ENCODE data around the gene RAB5B. TPM values are rescaled to one million over a fixed set of nuclear protein-coding genes. Genes with fewer than 3 reads are reported as not detected.
"Not testable (repeated sequence)": the region's sequence is repeated elsewhere in the genome, so short reads cannot be mapped to it uniquely, and the experiment has no call there.

The RAB5B gene
- total RNA-seq, 2 donors from 2014 or later: 39.2 to 68.1 TPM

GRCh38 chr12:55981882-55982281 lies 8.0 kb downstream of the RAB5B start:
- not testable (repeated sequence) for H3K27me3 Mint-ChIP-seq, ATAC-seq, H3K36me3 Mint-ChIP-seq

GRCh38 chr12:55982319-55982936 lies 8.6 kb downstream of the RAB5B start:
- no peak overlapping the region for H3K4me3 Mint-ChIP-seq
- no peaks in the 10 kb centered on the region for H3K27me3 Mint-ChIP-seq
- ATAC-seq (no peak), DNase-seq (ENCODE audit: low spot score) (no peak)
- H3K36me3 Mint-ChIP-seq: peaks cover 9% of the 10 kb centered on the region
- H3K4me1 Mint-ChIP-seq (ENCODE audit: low read depth in 2 of 2): peaks cover 15 to 35% of the 10 kb centered on the region in 2 donors
- H3K9me3 Mint-ChIP-seq: no peaks in the 10 kb centered on the region
- H3K27ac Mint-ChIP-seq: no peak overlapping the region

More at GRCh38 chr12:55981882-55982281, 8.0 kb downstream of the RAB5B start:
- H3K9me3 Mint-ChIP-seq; H3K27ac Mint-ChIP-seq; DNase-seq (ENCODE audit: low spot score); H3K4me3 Mint-ChIP-seq: not testable (repeated sequence)
- H3K4me1 Mint-ChIP-seq (ENCODE audit: low read depth in 2 of 2): peaks cover 15 to 34% of the 10 kb centered on the region in 2 donors

- Mint-ChIP-seq H3K4me1 (ENCODE audit: low read depth in 2 of 2) (peaks cover 10 to 31% of the 10 kb centered on the region in 2 donors), H3K36me3 (peaks cover 9% of the 10 kb centered on the region), H3K27me3 (no peaks in the 10 kb centered on the region), H3K4me3 (no peak overlapping the region), H3K9me3 (no peaks in the 10 kb centered on the region), H3K27ac (no peak overlapping the region)
- DNase-seq (ENCODE audit: low spot score): no peak
- ATAC-seq: no peak
Measured at GRCh38 chr12:55983232-55983842, 9.5 kb downstream of the RAB5B start.

- Mint-ChIP-seq H3K4me1 (ENCODE audit: low read depth in 2 of 2) (peaks cover 9 to 24% of the 10 kb centered on the region in 2 donors), H3K36me3 (peaks cover 9% of the 10 kb centered on the region), H3K9me3 (no peaks in the 10 kb centered on the region), H3K27me3 (no peaks in the 10 kb centered on the region), H3K27ac (no peak overlapping the region), H3K4me3 (no peak overlapping the region)
- DNase-seq (ENCODE audit: low spot score): no peak
- no peak for ATAC-seq
Measured at GRCh38 chr12:55984861-55985260, 11.0 kb downstream of the RAB5B start.

GRCh38 chr12:55985341-55985740 lies 11.5 kb downstream of the RAB5B start:
- Mint-ChIP-seq H3K36me3 (peaks cover 10% of the 10 kb centered on the region), H3K4me1 (ENCODE audit: low read depth in 2 of 2) (peaks cover 4 to 20% of the 10 kb centered on the region in 2 donors), H3K27me3 (no peaks in the 10 kb centered on the region), H3K9me3 (no peaks in the 10 kb centered on the region), H3K27ac (peak overlapping the region in 1 of 2 donors; percentile 13), H3K4me3 (no peak overlapping the region)
- DNase-seq (ENCODE audit: low spot score) (no peak), ATAC-seq (no peak)

GRCh38 chr12:55985976-55986375 lies 12.1 kb downstream of the RAB5B start:
- H3K27me3 Mint-ChIP-seq; H3K4me3 Mint-ChIP-seq; DNase-seq (ENCODE audit: low spot score); ATAC-seq; H3K9me3 Mint-ChIP-seq: not testable (repeated sequence)
- Mint-ChIP-seq H3K4me1 (ENCODE audit: low read depth in 2 of 2) (peaks cover 0 to 15% of the 10 kb centered on the region in 2 donors), H3K36me3 (peaks cover 16% of the 10 kb centered on the region), H3K27ac (peak overlapping the region in 1 of 2 donors; percentile 13)

GRCh38 chr12:55991110-55991509 lies 17.2 kb downstream of the RAB5B start:
- Mint-ChIP-seq H3K4me1 (ENCODE audit: low read depth in 2 of 2) (peaks cover 2 to 9% of the 10 kb centered on the region in 2 donors), H3K36me3 (peaks cover 16% of the 10 kb centered on the region), H3K27ac (no peak overlapping the region), H3K4me3 (no peak overlapping the region), H3K9me3 (no peaks in the 10 kb centered on the region), H3K27me3 (no peaks in the 10 kb centered on the region)
- ATAC-seq: no peak
- DNase-seq (ENCODE audit: low spot score): no peak

GRCh38 chr12:55993230-55993853 lies 19.5 kb downstream of the RAB5B start:
- Mint-ChIP-seq H3K27ac (peak overlapping the region in 1 of 2 donors; percentile 14), H3K4me3 (no peak overlapping the region), H3K9me3 (no peaks in the 10 kb centered on the region), H3K4me1 (ENCODE audit: low read depth in 2 of 2) (peaks cover 13 to 17% of the 10 kb centered on the region in 2 donors), H3K36me3 (peaks cover 15% of the 10 kb centered on the region), H3K27me3 (no peaks in the 10 kb centered on the region)
- DNase-seq (ENCODE audit: low spot score): no peak
- ATAC-seq: no peak

GRCh38 chr12:55995366-55995765 lies 21.5 kb downstream of the RAB5B start:
- no peak for ATAC-seq
- H3K27me3 Mint-ChIP-seq: no peaks in the 10 kb centered on the region
- peaks cover 17 to 18% of the 10 kb centered on the region in 2 donors for H3K4me1 Mint-ChIP-seq (ENCODE audit: low read depth in 2 of 2)
- no peak for DNase-seq (ENCODE audit: low spot score)
- H3K36me3 Mint-ChIP-seq: peaks cover 14% of the 10 kb centered on the region
- H3K4me3 Mint-ChIP-seq: no peak overlapping the region
- no peak overlapping the region for H3K27ac Mint-ChIP-seq
- H3K9me3 Mint-ChIP-seq: no peaks in the 10 kb centered on the region

GRCh38 chr12:55996201-55996714 lies 22.4 kb downstream of the RAB5B start:
- Mint-ChIP-seq H3K4me1 (ENCODE audit: low read depth in 2 of 2) (peaks cover 17 to 18% of the 10 kb centered on the region in 2 donors), H3K27me3 (no peaks in the 10 kb centered on the region), H3K36me3 (peaks cover 5% of the 10 kb centered on the region), H3K4me3 (peak overlapping the region; percentile 86), H3K9me3 (no peaks in the 10 kb centered on the region), H3K27ac (peak overlapping the region; percentile 32 to 85)
- no peak for ATAC-seq
- peak; percentile 75 for DNase-seq (ENCODE audit: low spot score)

GRCh38 chr12:55996715-55997534 lies 23.0 kb downstream of the RAB5B start, which contains the start of gene SUOX:
TSS of gene SUOX (plus strand) at chr12:55997276. CDS start at chr12:56002222, 4,946 bp downstream.
- no peaks in the 10 kb centered on the region for H3K9me3 Mint-ChIP-seq
- ATAC-seq: peak; percentile 97 to 99
- H3K4me3 Mint-ChIP-seq: peak within 1 kb of the TSS; percentile 86
- peak within 1 kb of the TSS; percentile 32 to 85 for H3K27ac Mint-ChIP-seq
- H3K27me3 Mint-ChIP-seq: no peaks in the 10 kb centered on the region
- DNase-seq (ENCODE audit: low spot score): peak; percentile 88
- H3K36me3 Mint-ChIP-seq: peaks cover 4% of the 10 kb centered on the region
- peaks cover 17 to 18% of the 10 kb centered on the region in 2 donors for H3K4me1 Mint-ChIP-seq (ENCODE audit: low read depth in 2 of 2)

GRCh38 chr12:55997535-55997859 lies 23.6 kb downstream of the RAB5B start:
- H3K27me3 Mint-ChIP-seq: no peaks in the 10 kb centered on the region
- ATAC-seq (peak in 1 of 2 donors; percentile 3), DNase-seq (ENCODE audit: low spot score) (no peak)
- H3K36me3 Mint-ChIP-seq: peaks cover 2% of the 10 kb centered on the region
- H3K27ac Mint-ChIP-seq: peak overlapping the region; percentile 32 to 85
- H3K4me3 Mint-ChIP-seq: peak overlapping the region; percentile 86
- no peaks in the 10 kb centered on the region for H3K9me3 Mint-ChIP-seq
- peaks cover 17 to 18% of the 10 kb centered on the region in 2 donors for H3K4me1 Mint-ChIP-seq (ENCODE audit: low read depth in 2 of 2)

GRCh38 chr12:55999522-55999921 lies 25.6 kb downstream of the RAB5B start:
- H3K9me3 Mint-ChIP-seq; H3K27me3 Mint-ChIP-seq; ATAC-seq; H3K27ac Mint-ChIP-seq; H3K4me3 Mint-ChIP-seq; H3K36me3 Mint-ChIP-seq; DNase-seq (ENCODE audit: low spot score): not testable (repeated sequence)
- H3K4me1 Mint-ChIP-seq (ENCODE audit: low read depth in 2 of 2): peaks cover 18 to 22% of the 10 kb centered on the region in 2 donors
